ENCODE results near the gene SPDYE17.
"Not testable (repeated sequence)": the region's sequence is repeated elsewhere in the genome, so short reads cannot be mapped to it uniquely, and the experiment has no call there.

SPDYE17 gene, protein sequence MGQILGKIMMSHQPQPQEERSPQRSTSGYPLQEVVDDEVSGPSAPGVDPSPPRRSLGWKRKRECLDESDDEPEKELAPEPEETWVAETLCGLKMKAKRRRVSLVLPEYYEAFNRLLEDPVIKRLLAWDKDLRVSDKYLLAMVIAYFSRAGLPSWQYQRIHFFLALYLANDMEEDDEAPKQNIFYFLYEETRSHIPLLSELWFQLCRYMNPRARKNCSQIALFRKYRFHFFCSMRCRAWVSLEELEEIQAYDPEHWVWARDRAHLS

DNA sequence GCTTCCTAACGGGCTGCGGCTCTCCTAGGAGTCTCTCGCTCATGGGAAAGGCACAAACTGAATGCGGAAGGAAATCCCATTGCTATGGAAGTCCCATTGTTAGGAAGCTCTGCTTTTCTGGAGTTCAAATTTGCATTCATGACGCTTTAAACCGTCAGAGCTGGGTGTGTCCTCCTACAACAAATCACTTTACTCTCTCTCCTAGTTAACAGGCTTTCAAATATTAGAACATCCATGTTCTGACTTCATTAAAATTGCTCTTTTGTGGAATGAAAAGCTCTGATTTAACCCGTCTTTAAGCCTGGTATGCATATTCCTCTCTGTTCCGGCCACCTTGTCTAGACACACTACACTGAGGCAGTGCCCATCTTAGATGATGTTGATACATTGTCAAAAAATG, at the start of gene SPDYE17:
Gene SPDYE17 (minus strand): TSS at position 101 of the 400 bp plus-strand sequence. CDS start 1,791 bp downstream, outside the sequence.
- not testable (repeated sequence) for DNase-seq

DNA sequence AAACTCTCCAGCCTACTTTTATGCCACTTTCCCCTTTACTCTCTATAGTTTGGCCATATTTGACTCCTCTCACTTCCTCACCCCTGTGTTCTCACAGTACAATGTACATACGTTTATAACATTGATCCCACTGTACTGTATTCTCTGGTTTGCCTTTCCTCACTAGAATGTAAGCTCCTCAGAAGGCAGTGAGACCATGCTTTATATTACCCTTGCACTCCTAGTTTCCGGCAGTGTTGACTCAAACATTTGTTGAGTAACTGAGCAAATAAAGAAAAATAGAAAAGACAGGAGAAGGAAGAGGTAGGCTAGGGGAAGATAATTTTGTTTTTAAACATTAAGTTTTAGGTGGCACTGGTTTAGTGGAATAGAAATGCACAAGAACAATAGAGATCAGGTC, 48.1 kb upstream of the SPDYE17 start:
- not testable (repeated sequence) for DNase-seq

DNA sequence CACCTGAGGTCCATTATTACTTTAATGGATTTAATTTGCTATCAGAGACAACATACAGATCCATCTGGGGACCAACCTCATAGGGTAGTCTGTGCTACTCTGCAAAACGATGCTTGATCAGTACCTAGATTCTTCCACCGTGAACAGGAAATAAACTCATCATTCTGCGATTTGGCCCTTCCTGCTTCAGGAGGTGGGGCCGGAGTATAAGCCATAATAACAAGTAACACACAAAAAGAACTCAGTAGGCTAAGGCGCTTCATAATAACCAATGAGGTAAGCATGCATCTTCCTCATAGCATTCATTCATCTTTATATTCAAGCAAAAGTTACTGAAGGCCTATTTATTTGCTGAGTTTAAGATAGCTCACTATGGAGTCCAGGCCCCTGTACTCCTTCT, 47.5 kb upstream of the SPDYE17 start:
- not testable (repeated sequence) for DNase-seq

DNA sequence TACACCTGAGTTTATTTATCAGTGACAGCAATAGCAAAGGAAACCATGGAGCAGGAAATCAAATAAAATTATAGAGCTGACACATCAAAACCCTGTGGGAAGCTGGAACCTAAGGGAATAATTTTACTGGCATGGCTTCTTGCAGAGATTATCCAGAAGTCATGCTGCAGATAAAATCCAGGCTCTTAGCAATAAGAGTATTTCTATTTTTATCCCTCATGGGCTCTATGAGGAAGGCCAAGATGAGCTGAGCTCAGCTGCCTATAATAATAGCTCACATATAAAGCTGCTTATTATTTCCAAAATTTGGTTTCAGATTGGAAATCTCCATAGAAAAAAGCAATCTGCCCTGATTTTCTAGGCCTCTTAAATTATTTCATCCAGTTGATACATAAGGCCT, 47.0 kb upstream of the SPDYE17 start:
- DNase-seq, result not testable (repeated sequence)

DNA sequence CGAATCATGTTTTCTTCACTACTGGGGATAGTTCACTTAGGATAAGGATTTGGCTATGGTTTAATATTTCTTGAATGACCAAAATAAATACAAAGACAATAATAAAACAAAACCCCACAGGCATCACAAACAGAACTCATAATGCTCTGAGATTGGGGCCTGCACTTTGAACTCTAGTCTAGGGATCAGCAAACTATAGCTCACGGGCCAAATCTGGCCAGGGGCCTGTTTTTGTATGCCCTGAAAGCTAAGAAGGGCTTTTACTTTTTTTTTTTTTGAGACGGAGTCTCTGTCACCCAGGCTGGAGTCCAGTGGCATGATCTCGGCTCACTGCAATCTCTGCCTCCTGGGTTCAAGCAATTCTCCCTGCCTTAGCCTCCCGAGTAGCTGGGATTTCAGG, 44.9 kb upstream of the SPDYE17 start:
- DNase-seq, result not testable (repeated sequence)

DNA sequence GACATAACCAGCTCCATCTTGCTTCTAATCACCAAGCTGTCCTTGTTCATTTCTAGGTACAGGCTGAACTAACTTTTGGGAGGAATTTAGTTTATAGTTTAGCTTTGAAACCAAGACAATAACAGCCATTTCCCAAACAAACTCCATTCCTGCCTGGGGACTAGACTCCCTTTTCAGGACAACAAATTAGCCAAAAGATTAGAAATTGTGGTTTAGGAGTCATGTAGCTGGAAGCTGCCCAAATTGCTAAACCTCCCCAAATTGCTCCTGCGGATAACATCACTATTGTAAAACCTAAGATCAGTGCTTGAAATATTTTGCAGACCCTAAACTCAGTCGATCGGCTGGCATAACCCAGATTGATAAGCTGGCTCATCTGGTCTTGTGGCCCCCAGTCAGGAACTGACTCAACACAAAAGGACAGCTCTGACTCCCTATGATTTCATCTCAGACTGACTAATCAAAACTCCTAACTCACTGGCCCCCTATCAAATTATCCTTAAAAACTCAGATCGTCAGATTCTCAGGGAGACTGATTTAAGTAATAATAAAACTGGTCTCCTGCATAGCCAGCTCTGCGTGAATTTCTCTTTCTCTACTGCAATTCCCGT, 42.7 kb upstream of the SPDYE17 start:
- DNase-seq, result not testable (repeated sequence)

DNA sequence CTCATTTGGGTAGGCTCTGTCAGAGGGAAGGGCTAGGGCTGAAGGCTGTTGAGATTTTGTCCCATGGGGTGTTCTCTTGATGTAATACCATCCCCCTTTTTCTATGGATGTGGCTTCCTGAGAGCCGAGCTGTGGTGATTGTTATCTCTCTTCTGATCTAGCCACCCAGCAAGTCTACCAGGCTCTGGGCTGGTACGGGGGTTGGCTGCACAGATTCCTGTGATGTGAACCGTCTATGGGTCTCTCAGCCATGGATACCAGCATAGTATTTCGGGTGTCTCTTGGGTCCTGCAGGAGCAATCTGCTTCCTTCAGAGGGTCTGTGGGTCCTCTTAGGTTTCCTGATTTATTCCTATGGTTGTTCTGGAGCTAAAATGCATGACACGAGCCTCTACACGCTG, 38.9 kb upstream of the SPDYE17 start:
- not testable (repeated sequence) for DNase-seq

DNA sequence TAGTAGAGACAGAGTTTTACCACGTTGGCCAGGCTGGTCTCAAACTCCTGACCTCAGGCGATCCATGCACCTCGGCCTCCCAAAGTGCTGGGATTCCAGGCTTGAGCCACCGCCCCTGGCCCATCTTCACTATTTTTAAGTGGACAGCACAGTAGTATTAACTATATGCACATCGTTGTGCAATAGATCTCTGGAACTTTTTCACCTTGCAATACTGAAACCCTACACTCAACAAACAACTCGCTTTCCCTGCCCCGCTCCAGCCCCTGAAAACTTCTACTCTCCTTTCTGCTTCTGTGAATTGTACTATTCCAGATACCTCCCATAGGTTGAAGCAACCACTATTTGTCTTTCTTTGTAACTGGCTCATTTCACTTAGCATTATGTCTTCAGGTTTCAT, 33.7 kb upstream of the SPDYE17 start:
- not testable (repeated sequence) for DNase-seq

DNA sequence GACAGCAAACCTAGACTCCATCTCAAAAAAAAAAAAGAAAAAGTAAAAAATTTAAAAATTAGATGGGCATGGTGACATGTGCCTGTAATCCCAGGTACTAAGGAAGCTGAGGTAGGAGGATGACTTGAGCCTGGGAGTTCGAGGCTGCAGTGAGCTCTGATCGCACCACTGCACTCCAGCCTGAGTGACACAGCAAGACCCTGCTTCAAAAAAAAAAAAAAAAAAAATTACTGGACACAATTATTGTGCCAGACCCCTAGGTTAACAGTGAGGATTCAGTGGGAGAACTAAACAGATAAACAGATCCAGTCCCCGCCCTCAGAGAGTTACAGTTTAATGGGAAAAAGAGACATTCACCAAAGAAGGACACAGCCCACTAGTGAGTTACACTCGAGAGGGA, 31.6 kb upstream of the SPDYE17 start:
- DNase-seq, result not testable (repeated sequence)

DNA sequence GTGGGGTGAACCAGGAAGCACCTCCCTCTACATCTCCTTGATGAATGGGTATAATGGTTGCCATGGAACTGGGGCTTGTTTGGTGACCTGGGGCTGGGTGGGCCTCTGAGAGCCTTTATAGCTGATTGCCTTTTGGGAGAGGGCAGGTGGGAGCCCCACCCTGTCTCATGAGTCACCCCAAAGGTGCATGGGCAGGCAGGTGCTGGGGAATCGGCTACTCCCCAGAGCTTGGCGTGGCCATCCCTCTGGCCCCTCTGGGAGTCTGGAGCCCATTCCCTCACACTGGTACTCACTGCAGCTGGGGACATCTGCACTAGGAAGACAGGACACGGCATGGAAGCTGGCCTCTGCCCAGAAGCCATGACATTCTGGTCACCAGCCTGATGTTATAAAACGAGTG, 30.4 kb upstream of the SPDYE17 start, which contains the start of gene SPDYE18:
Gene SPDYE18 (minus strand): TSS at position 2 of the 400 bp plus-strand sequence. CDS start 2,046 bp downstream, outside the sequence.
- not testable (repeated sequence) for DNase-seq

DNA sequence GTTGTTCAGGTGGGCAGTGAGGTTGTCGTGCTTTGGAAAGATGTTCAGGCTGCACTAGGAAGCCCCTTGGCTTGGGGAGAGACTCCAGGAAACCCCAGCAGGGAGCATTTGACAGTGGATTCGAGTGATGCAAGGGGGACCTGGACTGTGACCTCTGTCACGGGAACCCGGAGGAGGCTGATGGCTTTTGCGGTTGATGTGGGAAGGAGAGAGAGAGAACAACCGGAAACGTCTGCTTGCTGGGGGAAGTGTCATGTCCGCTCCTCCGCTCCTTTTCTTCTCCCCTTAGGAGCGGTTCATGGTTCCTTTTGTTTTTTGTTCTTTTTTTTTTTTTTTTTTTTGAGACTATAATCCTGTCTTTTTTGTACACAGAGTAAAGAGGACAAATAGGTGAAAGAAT, 5.8 kb downstream of the SPDYE17 start:
- DNase-seq, result not testable (repeated sequence)

DNA sequence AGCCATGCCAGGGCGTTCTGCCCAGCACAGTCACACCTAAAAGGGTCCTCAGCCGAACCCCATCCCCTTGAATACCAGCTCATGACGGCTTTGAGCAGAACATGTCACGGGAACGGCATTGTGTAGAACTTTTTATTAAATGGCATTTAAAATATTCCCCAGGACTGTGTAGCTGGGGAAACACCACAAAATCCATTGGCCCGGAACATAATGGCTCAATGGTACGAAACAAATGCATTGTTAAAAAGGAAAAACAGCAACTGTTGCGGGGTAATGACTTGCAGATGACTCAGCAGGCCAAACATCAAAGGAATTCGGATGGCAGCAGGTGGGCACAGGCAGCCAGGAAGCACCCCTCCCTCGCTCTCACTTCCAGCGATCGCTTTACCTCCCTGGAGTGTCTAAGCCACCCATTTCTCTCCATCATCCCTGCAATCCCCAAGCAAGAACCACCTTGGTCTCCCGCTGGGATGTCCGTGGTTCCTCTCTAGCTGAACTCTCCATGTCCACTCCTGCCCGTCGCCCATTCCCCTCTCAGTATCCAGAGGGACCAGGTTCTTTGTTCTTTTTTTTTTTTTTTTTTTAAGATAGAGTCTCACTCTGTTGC, 22.0 kb downstream of the SPDYE17 start:
- not testable (repeated sequence) for DNase-seq

DNA sequence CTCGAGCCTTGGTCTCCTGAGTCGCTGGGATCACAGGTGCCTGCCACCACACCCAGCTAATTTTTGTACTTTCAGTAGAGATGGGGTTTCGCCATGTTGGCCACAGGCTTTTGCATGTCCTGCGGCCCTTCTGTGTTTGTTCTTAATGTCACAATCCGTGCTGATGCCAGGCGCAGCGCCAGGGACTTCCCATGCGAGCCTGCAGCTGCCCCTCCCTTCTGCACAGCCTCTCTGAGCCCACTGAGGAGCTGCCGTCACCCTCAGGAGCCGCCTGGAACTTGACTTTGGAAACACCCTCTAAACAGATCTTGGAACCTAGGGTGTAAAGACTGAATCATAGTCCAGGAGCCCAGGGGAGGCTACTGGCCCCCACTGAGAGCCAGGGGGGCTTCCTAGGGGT, 24.2 kb downstream of the SPDYE17 start:
- not testable (repeated sequence) for DNase-seq

DNA sequence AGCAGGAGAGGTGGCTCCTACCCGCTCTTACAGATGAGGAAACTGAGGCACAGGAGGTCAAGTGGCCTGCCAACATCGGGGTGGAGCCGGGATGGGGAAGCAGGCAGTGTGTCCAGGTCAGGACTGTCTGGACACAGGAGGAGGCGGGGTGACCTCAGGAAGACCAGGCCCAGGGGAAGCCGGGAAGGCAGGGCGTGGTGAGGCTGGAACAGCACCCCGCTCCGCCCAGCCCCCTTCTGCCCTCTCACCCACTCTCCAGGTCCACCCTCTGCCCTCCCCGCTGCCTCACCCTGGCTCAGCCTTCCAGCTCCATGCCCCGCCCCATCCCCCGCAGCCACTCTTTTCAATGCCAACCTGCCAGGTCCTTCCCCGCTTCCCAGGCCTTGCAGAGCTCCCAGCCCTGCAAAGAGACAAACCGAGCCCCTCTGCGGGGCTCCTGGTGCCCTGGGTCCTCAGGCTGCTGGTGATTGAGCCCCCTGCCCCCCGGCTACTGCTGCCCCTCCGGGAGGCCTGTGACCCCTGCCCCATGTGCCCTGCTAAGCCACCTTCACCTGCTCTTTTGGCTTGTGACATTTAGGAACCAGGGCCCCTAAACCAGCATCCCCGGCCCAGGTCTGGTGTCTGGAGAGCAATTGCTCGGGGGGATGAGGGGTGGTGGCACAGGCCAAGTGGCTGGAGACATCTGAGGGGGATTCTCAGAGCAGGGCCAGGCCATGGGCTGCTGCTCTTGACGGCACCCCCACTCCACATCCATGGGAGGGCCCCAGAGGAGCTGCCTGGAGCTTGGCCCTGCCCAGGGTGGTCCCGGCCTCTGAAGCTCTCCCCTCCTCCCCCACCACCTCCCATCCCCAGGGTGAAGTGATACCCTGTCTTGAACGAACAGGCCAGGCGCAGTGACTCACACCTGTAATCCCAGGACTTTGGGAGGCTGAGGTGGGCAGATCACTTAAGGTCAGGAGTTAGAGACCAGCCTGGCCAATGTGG, 25.7 kb downstream of the SPDYE17 start:
- not testable (repeated sequence) for DNase-seq

DNA sequence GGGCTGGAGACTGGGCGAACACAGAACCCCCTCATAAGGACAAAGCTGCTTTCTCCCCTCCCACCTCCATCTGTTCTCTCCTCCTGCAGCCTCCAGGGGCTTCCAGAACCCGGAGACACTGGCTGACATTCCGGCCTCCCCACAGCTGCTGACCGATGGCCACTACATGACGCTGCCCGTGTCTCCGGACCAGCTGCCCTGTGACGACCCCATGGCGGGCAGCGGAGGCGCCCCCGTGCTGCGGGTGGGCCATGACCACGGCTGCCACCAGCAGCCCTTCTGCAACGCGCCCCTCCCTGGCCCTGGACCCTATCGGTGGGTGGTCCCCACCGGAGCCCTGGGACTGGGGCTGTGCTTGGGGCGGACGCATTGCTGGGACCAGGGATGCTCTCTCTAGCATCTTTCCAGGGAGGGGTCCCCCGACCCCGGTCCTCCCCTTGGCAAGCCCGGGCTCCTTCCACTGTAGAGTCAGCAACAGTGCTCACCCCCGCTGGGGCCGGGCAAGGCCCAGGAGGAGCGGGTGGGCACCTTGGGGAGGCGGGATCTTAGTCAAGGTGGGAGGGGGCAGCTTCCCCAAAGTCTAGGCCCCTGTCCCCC, 26.6 kb downstream of the SPDYE17 start:
- not testable (repeated sequence) for DNase-seq

DNA sequence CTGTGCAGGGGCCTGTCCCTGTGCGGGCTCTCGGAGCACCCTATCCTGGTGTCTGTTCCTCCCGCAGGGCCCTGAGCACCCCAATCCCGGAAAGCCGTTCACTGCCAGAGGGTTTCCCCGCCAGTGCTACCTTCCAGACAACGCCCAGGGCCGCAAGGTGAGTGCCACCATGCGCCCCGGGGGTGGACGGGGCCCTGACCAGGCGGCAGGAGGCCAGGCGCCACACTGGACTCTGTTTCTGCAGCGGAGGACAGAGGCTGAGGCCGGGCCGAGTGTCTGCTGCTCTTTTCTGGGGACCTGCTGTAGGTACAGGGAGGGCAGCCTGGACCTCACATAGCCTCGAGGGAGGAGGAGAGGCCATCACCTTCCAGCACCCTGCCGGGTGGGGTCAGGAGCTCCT, 28.0 kb downstream of the SPDYE17 start:
- not testable (repeated sequence) for DNase-seq

DNA sequence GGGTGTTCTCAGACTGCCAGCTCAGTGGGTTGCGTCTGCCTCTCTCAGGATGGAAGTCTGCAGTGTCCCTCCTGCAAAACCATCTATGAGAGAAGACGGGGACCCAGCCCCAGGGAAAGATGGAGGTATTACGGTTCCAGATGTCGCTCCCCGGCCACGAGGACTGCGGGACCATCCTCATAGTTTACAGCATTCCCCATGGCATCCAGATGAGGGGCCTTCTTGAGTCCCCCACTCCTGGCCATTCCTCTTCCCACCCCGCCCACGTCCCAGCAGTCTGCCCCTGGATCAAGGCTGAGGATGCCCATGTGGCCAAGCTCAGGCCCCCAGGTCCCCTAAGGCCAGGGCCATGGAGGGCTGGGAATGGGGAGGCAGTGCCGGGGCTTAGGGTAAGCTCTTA, 28.9 kb downstream of the SPDYE17 start:
- DNase-seq, result not testable (repeated sequence)

DNA sequence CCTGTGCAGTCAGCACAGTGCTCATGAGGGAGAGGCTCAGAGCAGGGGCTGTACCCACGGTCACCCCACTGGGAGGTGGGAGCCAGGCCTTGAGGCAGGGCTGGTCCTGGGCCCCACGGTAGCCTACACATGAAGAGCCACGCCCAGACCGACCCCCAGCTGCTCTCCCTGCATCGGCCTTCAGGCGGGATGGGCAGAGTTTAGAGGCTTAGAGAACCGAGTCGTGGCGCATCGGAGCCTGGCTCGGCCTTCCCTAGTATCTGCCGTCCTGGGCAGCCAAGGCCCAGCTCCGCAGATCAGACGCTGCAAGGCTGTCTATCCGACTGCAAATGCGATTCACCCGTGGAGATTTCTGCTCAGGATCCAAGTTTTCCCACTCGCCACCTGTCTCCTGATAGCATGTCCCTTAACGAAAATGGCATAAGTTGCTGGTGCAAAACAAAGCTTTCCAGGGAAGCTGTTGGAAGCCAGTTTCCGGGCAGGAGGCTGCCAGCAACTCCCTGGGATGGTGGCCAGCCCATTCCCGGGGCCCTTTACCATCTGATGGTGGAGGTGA, 29.4 kb downstream of the SPDYE17 start:
- DNase-seq, result peak in 1 of 2 experiments; percentile 47

DNA sequence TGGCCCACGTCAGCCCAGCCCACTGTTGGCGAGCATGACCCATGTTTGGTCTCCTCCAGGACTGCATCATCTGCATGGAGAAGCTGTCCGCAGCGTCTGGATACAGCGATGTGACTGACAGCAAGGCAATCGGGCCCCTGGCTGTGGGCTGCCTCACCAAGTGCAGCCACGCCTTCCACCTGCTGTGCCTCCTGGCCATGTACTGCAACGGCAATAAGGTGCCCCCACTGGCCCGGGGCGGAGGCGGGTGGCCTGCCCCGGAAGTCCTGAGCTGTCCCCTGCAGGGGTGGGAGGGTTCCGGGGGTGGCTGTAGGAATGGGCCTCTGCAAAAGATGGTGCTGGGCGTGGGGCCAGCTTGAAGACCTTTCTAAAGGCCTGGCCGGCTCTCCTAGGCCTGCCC, 30.1 kb downstream of the SPDYE17 start:
- not testable (repeated sequence) for DNase-seq

DNA sequence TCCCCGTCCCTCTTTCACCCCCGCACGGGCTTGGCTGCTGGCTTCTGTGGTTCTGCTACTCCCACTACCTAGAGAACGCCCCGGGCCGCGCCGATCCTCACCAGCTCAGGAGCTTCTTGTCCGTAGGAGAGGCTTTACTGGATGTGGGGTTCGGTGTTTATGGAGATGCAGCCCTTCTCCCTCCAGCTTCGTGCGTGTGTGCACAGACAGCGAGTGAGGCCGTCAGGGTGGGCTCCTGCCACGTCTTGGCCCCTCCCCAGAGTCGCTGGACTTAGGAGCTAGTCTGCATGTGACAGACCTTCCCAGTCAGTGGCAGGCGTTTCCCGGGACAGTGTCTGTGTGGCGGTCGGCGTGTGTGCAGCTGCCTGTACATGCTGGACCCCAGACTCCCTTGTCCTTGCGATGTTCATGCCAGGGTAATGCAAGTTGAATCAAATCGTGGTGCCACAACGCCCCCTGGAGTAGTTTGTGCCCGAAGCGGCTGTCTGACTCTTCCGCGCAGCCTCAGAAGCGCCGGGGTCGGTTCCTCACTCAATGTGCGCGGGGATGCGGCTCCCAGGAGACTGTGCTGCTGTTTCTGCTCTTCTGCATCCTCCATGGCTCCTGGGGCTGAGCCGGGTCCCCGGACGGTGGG, 32.6 kb downstream of the SPDYE17 start:
- DNase-seq, result not testable (repeated sequence)

DNA sequence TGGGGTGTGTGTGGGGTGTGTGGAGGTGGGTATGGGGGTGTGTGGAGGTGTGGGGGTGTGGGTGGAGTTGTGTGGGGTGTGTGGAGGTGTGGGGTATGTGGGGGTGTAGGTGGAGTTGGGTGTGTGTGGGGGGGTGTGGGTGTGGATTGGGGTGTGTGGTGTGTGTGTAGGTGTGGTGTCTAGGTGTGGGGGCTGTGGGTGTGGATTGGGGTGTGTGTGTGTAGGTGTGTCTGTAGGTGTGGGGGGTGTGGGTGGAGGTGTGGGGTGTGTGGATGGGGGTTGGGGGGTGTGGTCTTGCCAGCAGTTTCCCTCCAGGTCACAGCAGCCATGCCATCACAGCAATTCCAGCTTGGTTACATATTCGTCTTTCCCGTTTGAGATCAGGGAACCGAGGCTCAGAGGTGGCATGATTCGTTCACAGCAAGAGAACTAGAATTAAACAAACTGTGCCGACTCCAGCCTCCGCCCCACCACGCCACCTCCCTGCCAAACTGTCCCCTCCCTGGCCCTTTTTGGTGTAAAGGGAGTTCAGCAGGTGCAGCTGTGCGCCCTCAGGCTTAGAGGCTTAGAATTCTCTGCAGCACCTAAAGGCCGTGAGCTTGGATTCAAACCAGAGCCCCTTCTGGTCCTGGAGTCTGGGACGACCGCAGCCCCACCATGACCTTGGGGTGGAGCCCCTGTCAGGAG, 33.3 kb downstream of the SPDYE17 start:
- not testable (repeated sequence) for DNase-seq

Measured in cerebellar nuclear complex (tissue), 1 donor.